GM12891 (cell line): ENCODE data around the gene MSH6.

ENCODE experiments used
- DNase-seq: peaks from one replicate; pipeline ENCODE4 v3.0.0; 2011; ENCODE audit warnings: low spot score; ENCODE audit not compliant: insufficient read length
- FAIRE-seq: peaks from 2 replicates; lab custom pipeline; 2011; peaks lifted over from hg19 to GRCh38; lab: Jason Lieb, UNC
- PAX5 ChIP-seq: IDR thresholded peaks from 2 replicates; pipeline ENCODE4 v1.6.1; 2011; ENCODE audit warnings: low read length, moderate library complexity, mild to moderate bottlenecking; ENCODE audit not compliant: insufficient read depth, severe bottlenecking
- POLR2A ChIP-seq: IDR thresholded peaks from 2 replicates; pipeline ENCODE4 v1.6.1; 2011; ENCODE audit warnings: low read depth, low read length, control low read depth
- POLR2AphosphoS5 ChIP-seq: IDR thresholded peaks from 2 replicates; pipeline ENCODE4 v1.6.1; 2011; ENCODE audit warnings: low read depth, low read length, control low read depth
- POU2F2 ChIP-seq: IDR thresholded peaks from 2 replicates; pipeline ENCODE4 v1.6.1; 2011; ENCODE audit warnings: low read depth, mild to moderate bottlenecking, control low read depth, low read length, moderate library complexity
- SPI1 ChIP-seq: IDR thresholded peaks from 2 replicates; pipeline ENCODE4 v1.6.1; 2011; ENCODE audit warnings: low read depth, low read length, control low read depth
- TAF1 ChIP-seq: IDR thresholded peaks from 2 replicates; pipeline ENCODE4 v1.6.1; 2011; ENCODE audit warnings: low read depth, low read length, control low read depth

MSH6 gene

DNA sequence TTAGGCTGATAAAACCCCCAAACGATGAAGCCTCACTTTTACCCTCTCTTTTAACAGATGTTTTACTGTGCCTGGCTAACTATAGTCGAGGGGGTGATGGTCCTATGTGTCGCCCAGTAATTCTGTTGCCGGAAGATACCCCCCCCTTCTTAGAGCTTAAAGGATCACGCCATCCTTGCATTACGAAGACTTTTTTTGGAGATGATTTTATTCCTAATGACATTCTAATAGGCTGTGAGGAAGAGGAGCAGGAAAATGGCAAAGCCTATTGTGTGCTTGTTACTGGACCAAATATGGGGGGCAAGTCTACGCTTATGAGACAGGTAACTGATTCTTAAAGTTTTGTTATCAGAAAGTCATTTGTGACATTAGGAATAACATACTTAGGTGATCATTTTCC, 20.4 kb downstream of the MSH6 start:
- no peak for FAIRE-seq
- TF ChIP-seq POLR2AphosphoS5, result no peak
- no peak for DNase-seq

- DNase-seq (no peak), FAIRE-seq (no peak)
- TF ChIP-seq TAF1 (no peak), SPI1 (no peak), POLR2AphosphoS5 (no peak), POLR2A (no peak), POU2F2 (no peak), PAX5 (no peak)
These were observed 20.8 kb downstream of the MSH6 start for GRCh38 chr2:47803770-47804169.

DNA sequence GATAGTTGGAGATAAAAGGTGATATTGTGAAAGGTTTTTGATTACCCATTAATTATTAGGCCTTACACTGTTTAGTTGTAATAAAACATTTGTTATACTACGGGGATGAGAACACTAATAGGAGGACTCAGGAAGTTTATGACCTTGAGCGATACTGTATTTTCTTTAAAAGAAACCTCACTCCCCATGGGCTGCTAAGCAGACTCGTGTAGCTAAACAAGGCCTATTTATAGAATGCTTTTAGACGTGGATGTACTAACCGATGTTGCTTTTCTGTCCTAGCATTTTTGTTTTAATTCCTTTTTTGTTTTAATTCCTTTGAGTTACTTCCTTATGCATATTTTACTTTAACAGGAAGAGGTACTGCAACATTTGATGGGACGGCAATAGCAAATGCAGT, 22.9 kb downstream of the MSH6 start:
- DNase-seq (no peak), FAIRE-seq (no peak)
- no peak for TF ChIP-seq POLR2A
- no peak for TF ChIP-seq TAF1
- no peak for TF ChIP-seq POLR2AphosphoS5
- TF ChIP-seq SPI1, result no peak
- TF ChIP-seq PAX5, result no peak
- TF ChIP-seq POU2F2, result no peak

- FAIRE-seq (no peak), DNase-seq (no peak)
- TF ChIP-seq POU2F2 (no peak), POLR2AphosphoS5 (no peak), SPI1 (no peak), TAF1 (no peak), PAX5 (no peak), POLR2A (no peak)
These were observed 25.7 kb downstream of the MSH6 start for GRCh38 chr2:47808614-47809013.

GRCh38 chr2:47809903-47810302, 27.0 kb downstream of the MSH6 start:
- TF ChIP-seq POU2F2 (no peak), TAF1 (no peak), PAX5 (no peak), SPI1 (no peak), POLR2AphosphoS5 (no peak), POLR2A (no peak)
- no peak for FAIRE-seq
- DNase-seq, result no peak

- DNase-seq (no peak), FAIRE-seq (no peak)
- TF ChIP-seq PAX5, result no peak
- no peak for TF ChIP-seq SPI1
- TF ChIP-seq TAF1, result no peak
- no peak for TF ChIP-seq POLR2AphosphoS5
- TF ChIP-seq POU2F2, result no peak
- TF ChIP-seq POLR2A, result no peak
These were observed 27.9 kb downstream of the MSH6 start for GRCh38 chr2:47810850-47811249.

DNA sequence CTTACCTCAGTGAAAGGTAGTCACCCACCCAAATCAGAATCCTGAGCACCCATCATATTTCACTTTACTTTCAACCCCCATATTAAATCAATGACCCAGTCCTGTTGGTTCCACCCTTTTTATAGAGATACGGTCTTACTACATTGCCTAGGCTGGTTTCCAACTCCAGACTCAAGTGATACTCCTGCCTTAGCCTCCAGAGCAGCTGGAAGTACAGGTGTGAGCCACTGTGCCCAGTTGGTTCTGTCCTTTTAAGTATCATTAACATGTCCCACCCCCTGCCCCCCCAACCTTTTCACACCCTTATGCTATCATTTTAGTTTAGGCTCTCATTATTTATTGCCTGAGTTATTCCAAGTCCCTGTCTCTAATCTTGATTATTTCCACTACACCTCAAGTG, 28.7 kb downstream of the MSH6 start:
- FAIRE-seq (no peak), DNase-seq (no peak)
- no peak for TF ChIP-seq POLR2AphosphoS5
- TF ChIP-seq PAX5, result no peak
- TF ChIP-seq POLR2A, result no peak
- TF ChIP-seq TAF1, result no peak
- TF ChIP-seq SPI1, result no peak
- no peak for TF ChIP-seq POU2F2

DNA sequence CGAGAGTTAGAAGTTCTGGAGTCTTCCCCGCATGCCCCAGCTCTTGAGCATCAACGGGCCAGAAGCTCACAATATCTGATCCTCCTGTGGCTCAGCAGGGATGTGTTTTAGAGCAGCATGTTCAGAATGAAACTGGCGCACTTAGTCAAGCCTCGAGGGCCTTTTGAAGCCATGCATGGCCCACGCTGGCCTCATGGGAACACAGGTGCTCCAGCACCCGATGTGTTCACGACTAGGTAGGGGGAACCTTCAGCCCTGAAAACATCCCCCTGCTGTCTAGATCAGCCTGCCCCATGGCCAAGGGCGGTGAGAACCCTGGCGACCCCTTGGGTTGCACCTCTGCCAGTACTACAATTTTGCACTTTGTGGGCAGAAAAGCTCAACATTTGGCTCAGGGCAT, 32.8 kb downstream of the MSH6 start:
- no peak for DNase-seq
- no peak for TF ChIP-seq POLR2AphosphoS5
- TF ChIP-seq PAX5, result peak; percentile 90
- FAIRE-seq, result no peak

GRCh38 chr2:47818777-47819176, 35.8 kb downstream of the MSH6 start:
- FAIRE-seq (no peak), DNase-seq (no peak)
- TF ChIP-seq SPI1 (no peak), TAF1 (no peak)

DNA sequence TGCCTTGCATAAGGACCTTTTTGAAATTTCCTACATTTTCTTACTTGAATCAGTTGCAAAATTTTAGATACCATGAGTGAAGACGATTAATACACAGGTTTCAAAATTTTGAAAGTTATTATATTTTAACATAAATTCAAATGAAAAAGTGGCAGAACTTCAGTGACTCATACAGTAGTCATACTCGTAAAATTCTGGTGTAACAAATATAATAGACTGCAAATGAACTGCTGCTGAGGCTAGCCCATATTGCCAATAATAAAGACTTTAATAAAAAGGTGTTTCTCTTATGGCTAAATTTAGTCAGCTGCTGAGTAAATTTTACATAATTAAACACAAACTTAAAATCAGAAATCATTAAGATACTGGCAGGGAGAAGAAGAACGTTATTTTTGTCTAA, 36.9 kb downstream of the MSH6 start:
- no peak for TF ChIP-seq TAF1
- no peak for TF ChIP-seq SPI1
- TF ChIP-seq POU2F2, result no peak
- TF ChIP-seq POLR2AphosphoS5, result no peak
- TF ChIP-seq POLR2A, result no peak
- no peak for TF ChIP-seq PAX5
- FAIRE-seq, result no peak
- no peak for DNase-seq

DNA sequence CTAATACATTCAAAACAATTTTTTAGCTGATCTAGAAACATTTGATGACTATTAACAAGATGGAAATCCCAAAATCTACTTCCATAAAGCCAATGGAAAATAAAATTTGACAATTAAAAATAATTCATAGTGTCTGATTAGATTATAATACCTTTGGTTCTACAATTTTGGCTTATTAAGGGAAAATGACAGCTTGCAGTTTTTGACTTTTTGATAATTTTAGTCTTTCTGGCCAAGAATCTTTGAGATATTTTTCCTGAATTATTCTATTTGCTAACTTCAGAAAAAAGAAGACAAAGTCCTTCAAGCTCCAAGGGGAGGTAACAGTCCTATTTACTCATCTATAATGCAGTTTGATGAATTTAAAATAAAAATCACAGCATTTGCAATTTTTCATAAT, 39.6 kb downstream of the MSH6 start:
- DNase-seq (no peak), FAIRE-seq (no peak)
- no peak for TF ChIP-seq POLR2A
- TF ChIP-seq POLR2AphosphoS5, result no peak
- TF ChIP-seq PAX5, result no peak
- no peak for TF ChIP-seq TAF1
- TF ChIP-seq SPI1, result no peak
- TF ChIP-seq POU2F2, result no peak
